Stimulated activated naive CD4-positive, alpha-beta T cell treated with Interleukin-2 at 50 U/mL for 16 hours (primary cell): ENCODE data around the gene CFAP20.

Source experiments
- DNase-seq: peaks from one replicate; lab custom pipeline; 2025; lab: John Stamatoyannopoulos, UW

CFAP20 gene

GRCh38 chr16:58129097-58129936 lies at the start of gene CFAP20:
CFAP20 (minus strand) TSS chr16:58129381; CDS start chr16:58129115, 266 bp downstream.
- DNase-seq: peak; percentile 97

GRCh38 chr16:58177353-58177710 lies 48.2 kb upstream of the CFAP20 start:
- DNase-seq: no peak

GRCh38 chr16:58176608-58177352 lies 47.6 kb upstream of the CFAP20 start:
- DNase-seq: no peak

GRCh38 chr16:58170223-58170622 lies 41.0 kb upstream of the CFAP20 start:
- DNase-seq: no peak

- DNase-seq: no peak
Measured at GRCh38 chr16:58160855-58161254, 31.7 kb upstream of the CFAP20 start.

GRCh38 chr16:58158725-58159124 lies 29.5 kb upstream of the CFAP20 start:
- no peak for DNase-seq

GRCh38 chr16:58157951-58158540 lies 28.9 kb upstream of the CFAP20 start:
- DNase-seq: no peak

- DNase-seq: no peak
Measured at GRCh38 chr16:58157239-58157638, 28.1 kb upstream of the CFAP20 start.

- no peak for DNase-seq
Measured at GRCh38 chr16:58155839-58156238, 26.7 kb upstream of the CFAP20 start.

GRCh38 chr16:58154345-58154744 lies 25.2 kb upstream of the CFAP20 start:
- no peak for DNase-seq

GRCh38 chr16:58152246-58152868 lies 23.2 kb upstream of the CFAP20 start:
- no peak for DNase-seq

GRCh38 chr16:58148526-58148925 lies 19.3 kb upstream of the CFAP20 start:
- no peak for DNase-seq

- no peak for DNase-seq
Measured at GRCh38 chr16:58148099-58148498, 18.9 kb upstream of the CFAP20 start.

GRCh38 chr16:58138852-58139251 lies 9.7 kb upstream of the CFAP20 start:
- DNase-seq: no peak

- no peak for DNase-seq
Measured at GRCh38 chr16:58137581-58137980, 8.4 kb upstream of the CFAP20 start.

- peak; percentile 52 for DNase-seq
Measured at GRCh38 chr16:58128711-58129096, 477 bp downstream of the CFAP20 start.

- no peak for DNase-seq
Measured at GRCh38 chr16:58128181-58128631, 975 bp downstream of the CFAP20 start.

- DNase-seq: no peak
Measured at GRCh38 chr16:58127634-58128033, 1.5 kb downstream of the CFAP20 start.

GRCh38 chr16:58127033-58127556 lies 2.1 kb downstream of the CFAP20 start:
- DNase-seq: no peak

- no peak for DNase-seq
Measured at GRCh38 chr16:58126451-58126961, 2.7 kb downstream of the CFAP20 start.

GRCh38 chr16:58125781-58126335 lies 3.3 kb downstream of the CFAP20 start:
- no peak for DNase-seq

- no peak for DNase-seq
Measured at GRCh38 chr16:58125041-58125440, 4.1 kb downstream of the CFAP20 start.
